Activated T-cell treated with anti-CD3 and anti-CD28 coated beads, Interleukin-2, amount 50 U/mL, for 4 hours (primary cell): ENCODE measurements around the gene C11orf97. TPM values are rescaled to one million over a fixed set of nuclear protein-coding genes. Genes with fewer than 3 reads are reported as not detected.
"Not testable (repeated sequence)": the region's sequence is repeated elsewhere in the genome, so short reads cannot be mapped to it uniquely, and the experiment has no call there.

ENCODE experiments used
- ATAC-seq, 2 donors: fragments of 200-7000 bp; cut with Tn5 transposase; one replicate each; pipeline ENCODE4 v1.10.0; 2021
- DNase-seq: peaks from one replicate; pipeline ENCODE4 v3.0.0-alpha.2; 2020
- H3K27me3 Mint-ChIP-seq: one replicate; pipeline ENCODE4 v1.8.0; 2021; ENCODE audit warnings: low read depth, mixed read lengths
- H3K36me3 Mint-ChIP-seq: one replicate; pipeline ENCODE4 v1.8.0; 2022; ENCODE audit warnings: mixed read lengths; ENCODE audit not compliant: insufficient read depth
- H3K4me1 Mint-ChIP-seq: one replicate; pipeline ENCODE4 v1.8.0; 2021; ENCODE audit warnings: low read depth, mixed read lengths
- H3K4me3 Mint-ChIP-seq: one replicate; pipeline ENCODE4 v1.8.0; 2021; ENCODE audit warnings: mild to moderate bottlenecking, moderate library complexity, mixed read lengths
- H3K9me3 Mint-ChIP-seq: one replicate; pipeline ENCODE4 v1.8.0; 2021; ENCODE audit warnings: mixed read lengths
- total RNA-seq, 3 donors: library from RNA; stranded (reverse); gene quantifications; one replicate each; pipeline ENCODE4 v1.2.1, GENCODE V29; 2021

C11orf97 gene
- total RNA-seq, 3 donors from 2014 or later = not detected

DNA sequence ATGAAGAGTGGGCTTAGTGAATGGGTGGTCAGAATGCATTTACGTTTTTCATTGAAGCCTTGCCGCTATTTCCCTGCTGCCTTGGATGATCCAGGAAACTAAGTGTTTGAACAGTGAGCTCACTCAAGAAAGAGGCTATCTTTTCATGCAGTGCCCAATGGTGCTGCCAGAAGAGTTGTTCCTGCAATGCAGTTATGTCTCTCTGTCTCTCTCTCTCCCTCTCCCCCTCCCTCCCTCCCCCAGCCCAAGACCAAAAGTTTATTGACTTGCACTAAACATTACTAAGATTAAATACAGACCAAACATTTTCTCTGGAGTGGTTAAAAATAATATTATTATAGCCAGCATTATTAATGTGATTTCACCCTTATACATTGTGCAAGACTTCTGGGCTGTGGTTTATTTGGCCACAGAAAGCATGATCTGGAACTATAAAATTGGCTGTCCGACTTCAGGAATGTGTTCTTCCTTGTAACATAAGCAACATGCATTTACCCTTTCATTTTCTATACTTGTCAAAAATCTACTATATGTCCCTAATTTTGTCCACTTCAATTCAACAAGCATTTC is 24.9 kb downstream of the C11orf97 start:
- ATAC-seq (no peak), DNase-seq (no peak)
- H3K36me3 Mint-ChIP-seq = no peaks in the 10 kb centered on the region
- H3K4me1 Mint-ChIP-seq = no peaks in the 10 kb centered on the region
- no peaks in the 10 kb centered on the region for H3K9me3 Mint-ChIP-seq
- no peak overlapping the region for H3K4me3 Mint-ChIP-seq
- H3K27me3 Mint-ChIP-seq = peaks cover 10% of the 10 kb centered on the region

DNA sequence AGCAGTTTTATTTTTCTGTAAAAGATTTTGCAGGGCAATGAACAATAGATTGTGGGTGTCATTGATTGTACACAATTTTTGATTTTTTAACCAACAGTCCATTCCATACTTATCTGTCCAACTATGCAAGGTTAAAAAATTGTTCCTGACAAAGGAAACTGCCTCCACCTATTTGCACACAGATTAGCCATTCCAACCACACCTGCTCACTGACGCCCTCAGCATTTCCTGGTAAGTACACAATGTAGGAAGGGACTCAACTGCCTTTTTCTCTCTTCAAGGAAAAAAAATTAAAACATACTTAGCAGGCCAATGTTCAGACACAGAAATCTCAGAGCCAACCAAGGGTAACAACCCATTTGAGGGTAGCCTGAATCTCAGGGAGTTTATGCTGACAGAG is 27.2 kb downstream of the C11orf97 start:
- Mint-ChIP-seq H3K9me3 (no peaks in the 10 kb centered on the region), H3K27me3 (peaks cover 8% of the 10 kb centered on the region), H3K36me3 (no peaks in the 10 kb centered on the region), H3K4me3 (no peak overlapping the region), H3K4me1 (peaks cover 11% of the 10 kb centered on the region)
- DNase-seq = no peak
- no peak for ATAC-seq

DNA sequence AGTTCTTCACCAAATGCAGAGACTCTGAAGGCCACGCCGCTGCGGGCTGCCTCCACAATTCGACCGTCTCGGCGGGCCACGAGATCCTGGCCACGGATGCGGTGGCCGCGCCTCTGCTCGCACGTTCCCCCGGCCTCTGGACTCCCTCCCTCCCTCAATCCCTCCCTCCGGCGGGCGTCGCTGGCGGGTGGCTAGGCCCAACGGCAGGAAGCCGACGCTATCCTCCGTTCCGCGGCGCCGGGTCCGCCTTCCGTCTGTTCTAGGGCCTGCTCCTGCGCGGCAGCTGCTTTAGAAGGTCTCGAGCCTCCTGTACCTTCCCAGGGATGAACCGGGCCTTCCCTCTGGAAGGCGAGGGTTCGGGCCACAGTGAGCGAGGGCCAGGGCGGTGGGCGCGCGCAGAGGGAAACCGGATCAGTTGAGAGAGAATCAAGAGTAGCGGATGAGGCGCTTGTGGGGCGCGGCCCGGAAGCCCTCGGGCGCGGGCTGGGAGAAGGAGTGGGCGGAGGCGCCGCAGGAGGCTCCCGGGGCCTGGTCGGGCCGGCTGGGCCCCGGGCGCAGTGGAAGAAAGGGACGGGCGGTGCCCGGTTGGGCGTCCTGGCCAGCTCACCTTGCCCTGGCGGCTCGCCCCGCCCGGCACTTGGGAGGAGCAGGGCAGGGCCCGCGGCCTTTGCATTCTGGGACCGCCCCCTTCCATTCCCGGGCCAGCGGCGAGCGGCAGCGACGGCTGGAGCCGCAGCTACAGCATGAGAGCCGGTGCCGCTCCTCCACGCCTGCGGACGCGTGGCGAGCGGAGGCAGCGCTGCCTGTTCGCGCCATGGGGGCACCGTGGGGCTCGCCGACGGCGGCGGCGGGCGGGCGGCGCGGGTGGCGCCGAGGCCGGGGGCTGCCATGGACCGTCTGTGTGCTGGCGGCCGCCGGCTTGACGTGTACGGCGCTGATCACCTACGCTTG is 31.7 kb downstream of the C11orf97 start, which contains the start of gene FUT4:
FUT4 (plus strand) TSS at position 227 of the 951 bp plus-strand sequence; CDS start at position 440, 213 bp downstream.
- H3K4me3 Mint-ChIP-seq = peak within 1 kb of the TSS; percentile 98
- ATAC-seq (peak; percentile 80 to 86), DNase-seq (peak; percentile 55)
- no peaks in the 10 kb centered on the region for H3K27me3 Mint-ChIP-seq
- H3K36me3 Mint-ChIP-seq = no peaks in the 10 kb centered on the region
- H3K4me1 Mint-ChIP-seq = peaks cover 45% of the 10 kb centered on the region
- H3K9me3 Mint-ChIP-seq = no peaks in the 10 kb centered on the region

DNA sequence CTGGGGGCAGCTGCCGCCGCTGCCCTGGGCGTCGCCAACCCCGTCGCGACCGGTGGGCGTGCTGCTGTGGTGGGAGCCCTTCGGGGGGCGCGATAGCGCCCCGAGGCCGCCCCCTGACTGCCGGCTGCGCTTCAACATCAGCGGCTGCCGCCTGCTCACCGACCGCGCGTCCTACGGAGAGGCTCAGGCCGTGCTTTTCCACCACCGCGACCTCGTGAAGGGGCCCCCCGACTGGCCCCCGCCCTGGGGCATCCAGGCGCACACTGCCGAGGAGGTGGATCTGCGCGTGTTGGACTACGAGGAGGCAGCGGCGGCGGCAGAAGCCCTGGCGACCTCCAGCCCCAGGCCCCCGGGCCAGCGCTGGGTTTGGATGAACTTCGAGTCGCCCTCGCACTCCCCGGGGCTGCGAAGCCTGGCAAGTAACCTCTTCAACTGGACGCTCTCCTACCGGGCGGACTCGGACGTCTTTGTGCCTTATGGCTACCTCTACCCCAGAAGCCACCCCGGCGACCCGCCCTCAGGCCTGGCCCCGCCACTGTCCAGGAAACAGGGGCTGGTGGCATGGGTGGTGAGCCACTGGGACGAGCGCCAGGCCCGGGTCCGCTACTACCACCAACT is 32.5 kb downstream of the C11orf97 start:
- DNase-seq (no peak), ATAC-seq (peak in 1 of 2 donors; percentile 6)
- H3K9me3 Mint-ChIP-seq = no peaks in the 10 kb centered on the region
- peaks cover 47% of the 10 kb centered on the region for H3K4me1 Mint-ChIP-seq
- H3K36me3 Mint-ChIP-seq = peaks cover under 1% of the 10 kb centered on the region
- no peaks in the 10 kb centered on the region for H3K27me3 Mint-ChIP-seq
- H3K4me3 Mint-ChIP-seq = peak overlapping the region; percentile 76

DNA sequence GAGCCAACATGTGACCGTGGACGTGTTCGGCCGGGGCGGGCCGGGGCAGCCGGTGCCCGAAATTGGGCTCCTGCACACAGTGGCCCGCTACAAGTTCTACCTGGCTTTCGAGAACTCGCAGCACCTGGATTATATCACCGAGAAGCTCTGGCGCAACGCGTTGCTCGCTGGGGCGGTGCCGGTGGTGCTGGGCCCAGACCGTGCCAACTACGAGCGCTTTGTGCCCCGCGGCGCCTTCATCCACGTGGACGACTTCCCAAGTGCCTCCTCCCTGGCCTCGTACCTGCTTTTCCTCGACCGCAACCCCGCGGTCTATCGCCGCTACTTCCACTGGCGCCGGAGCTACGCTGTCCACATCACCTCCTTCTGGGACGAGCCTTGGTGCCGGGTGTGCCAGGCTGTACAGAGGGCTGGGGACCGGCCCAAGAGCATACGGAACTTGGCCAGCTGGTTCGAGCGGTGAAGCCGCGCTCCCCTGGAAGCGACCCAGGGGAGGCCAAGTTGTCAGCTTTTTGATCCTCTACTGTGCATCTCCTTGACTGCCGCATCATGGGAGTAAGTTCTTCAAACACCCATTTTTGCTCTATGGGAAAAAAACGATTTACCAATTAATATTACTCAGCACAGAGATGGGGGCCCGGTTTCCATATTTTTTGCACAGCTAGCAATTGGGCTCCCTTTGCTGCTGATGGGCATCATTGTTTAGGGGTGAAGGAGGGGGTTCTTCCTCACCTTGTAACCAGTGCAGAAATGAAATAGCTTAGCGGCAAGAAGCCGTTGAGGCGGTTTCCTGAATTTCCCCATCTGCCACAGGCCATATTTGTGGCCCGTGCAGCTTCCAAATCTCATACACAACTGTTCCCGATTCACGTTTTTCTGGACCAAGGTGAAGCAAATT is 33.3 kb downstream of the C11orf97 start:
- DNase-seq = no peak
- H3K4me3 Mint-ChIP-seq = peak overlapping the region; percentile 76
- peaks cover 3% of the 10 kb centered on the region for H3K36me3 Mint-ChIP-seq
- no peaks in the 10 kb centered on the region for H3K27me3 Mint-ChIP-seq
- ATAC-seq = no peak
- no peaks in the 10 kb centered on the region for H3K9me3 Mint-ChIP-seq
- peaks cover 53% of the 10 kb centered on the region for H3K4me1 Mint-ChIP-seq

DNA sequence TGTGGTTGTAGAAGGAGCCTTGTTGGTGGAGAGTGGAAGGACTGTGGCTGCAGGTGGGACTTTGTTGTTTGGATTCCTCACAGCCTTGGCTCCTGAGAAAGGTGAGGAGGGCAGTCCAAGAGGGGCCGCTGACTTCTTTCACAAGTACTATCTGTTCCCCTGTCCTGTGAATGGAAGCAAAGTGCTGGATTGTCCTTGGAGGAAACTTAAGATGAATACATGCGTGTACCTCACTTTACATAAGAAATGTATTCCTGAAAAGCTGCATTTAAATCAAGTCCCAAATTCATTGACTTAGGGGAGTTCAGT is 33.9 kb downstream of the C11orf97 start:
- Mint-ChIP-seq H3K4me3 (peak overlapping the region; percentile 76), H3K36me3 (peaks cover 3% of the 10 kb centered on the region), H3K27me3 (no peaks in the 10 kb centered on the region), H3K9me3 (no peaks in the 10 kb centered on the region), H3K4me1 (peaks cover 53% of the 10 kb centered on the region)
- ATAC-seq = no peak
- no peak for DNase-seq

DNA sequence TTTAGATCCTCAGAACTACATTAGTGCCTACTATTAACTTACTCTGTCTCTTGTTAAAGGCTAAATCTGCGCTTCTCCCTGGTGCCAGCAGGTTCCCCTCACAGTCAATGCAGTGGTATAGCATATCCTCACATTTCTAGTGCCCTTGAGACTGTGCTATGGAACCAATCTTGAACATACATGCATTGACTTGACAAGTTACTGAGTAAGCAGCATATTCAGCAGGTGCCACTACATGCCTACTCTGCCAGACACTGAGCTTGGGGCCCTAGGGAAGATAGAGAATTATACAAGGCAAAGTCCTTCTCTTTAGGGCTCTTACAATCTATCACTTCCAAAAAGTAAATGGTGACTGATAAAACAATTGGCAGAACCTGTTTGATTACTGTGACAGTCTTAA is 34.6 kb downstream of the C11orf97 start:
- Mint-ChIP-seq H3K27me3 (no peaks in the 10 kb centered on the region), H3K4me1 (peaks cover 53% of the 10 kb centered on the region), H3K9me3 (no peaks in the 10 kb centered on the region), H3K4me3 (peak overlapping the region; percentile 62), H3K36me3 (peaks cover 3% of the 10 kb centered on the region)
- DNase-seq = no peak
- ATAC-seq = no peak

DNA sequence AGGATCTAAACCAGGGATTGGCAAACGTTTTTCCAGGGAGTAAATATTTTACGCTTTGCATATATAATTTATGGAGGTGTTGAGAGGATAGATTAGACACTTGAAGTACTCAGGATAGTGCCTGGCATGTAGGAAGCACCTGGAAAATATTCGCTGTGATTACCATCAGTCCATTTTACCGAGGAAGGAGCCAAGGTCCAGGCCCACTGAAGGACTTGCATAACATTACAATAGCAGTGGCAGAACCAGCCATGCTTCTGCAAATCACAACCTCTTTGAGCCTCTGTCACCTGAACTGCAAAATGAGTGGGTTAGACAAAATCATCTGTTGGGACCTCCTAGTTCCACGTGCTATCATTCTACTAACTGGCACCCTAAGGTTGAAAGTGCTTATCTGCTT is 36.9 kb downstream of the C11orf97 start:
- no peaks in the 10 kb centered on the region for H3K9me3 Mint-ChIP-seq
- H3K27me3 Mint-ChIP-seq = no peaks in the 10 kb centered on the region
- no peak overlapping the region for H3K4me3 Mint-ChIP-seq
- H3K4me1 Mint-ChIP-seq = peaks cover 42% of the 10 kb centered on the region
- peaks cover 3% of the 10 kb centered on the region for H3K36me3 Mint-ChIP-seq
- ATAC-seq (no peak), DNase-seq (no peak)

DNA sequence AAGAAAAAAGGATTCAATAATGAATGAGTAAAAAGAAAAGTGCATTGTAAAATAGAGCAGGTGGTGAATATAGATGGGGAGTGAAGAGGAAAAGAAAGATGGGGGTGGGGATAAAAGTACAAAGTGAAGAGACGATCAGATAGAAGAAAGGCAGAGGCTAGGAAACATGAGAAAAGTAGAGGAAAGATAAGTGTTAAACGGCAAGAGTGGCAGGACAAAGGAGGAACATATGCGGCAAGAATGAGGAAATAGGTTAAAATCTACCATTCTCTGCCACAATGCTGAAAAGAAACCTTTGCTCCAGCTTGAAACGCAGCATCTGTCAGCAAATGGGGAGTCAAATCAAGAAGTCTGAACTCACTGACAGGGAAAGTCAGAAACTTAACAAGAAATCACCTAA is 38.3 kb downstream of the C11orf97 start:
- Mint-ChIP-seq H3K4me3 (no peak overlapping the region), H3K27me3 (no peaks in the 10 kb centered on the region), H3K4me1 (peaks cover 36% of the 10 kb centered on the region), H3K36me3 (peaks cover 3% of the 10 kb centered on the region), H3K9me3 (no peaks in the 10 kb centered on the region)
- no peak for ATAC-seq
- no peak for DNase-seq

DNA sequence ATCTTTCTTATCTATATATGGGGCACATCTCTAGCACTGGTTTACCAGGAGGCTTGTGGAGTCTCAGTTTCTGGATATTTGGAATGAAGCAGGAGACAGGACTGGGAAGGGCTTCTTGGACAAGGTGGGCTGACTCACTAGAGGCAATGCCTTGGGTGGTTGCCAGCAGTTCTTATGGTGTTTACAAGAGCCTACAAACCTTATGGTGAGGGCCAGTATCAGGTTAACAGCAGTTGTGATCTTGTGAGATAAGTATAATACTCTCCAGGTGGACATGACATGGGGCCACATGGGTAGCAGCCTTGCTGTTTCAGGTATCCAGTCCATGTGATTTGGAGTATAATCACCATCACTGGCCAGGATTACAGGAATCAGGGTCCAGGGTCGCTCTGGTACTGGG is 41.7 kb downstream of the C11orf97 start:
- Mint-ChIP-seq H3K4me1 (peaks cover 9% of the 10 kb centered on the region), H3K36me3 (peaks cover 3% of the 10 kb centered on the region), H3K9me3 (no peaks in the 10 kb centered on the region), H3K4me3 (no peak overlapping the region), H3K27me3 (no peaks in the 10 kb centered on the region)
- DNase-seq (no peak), ATAC-seq (no peak)

DNA sequence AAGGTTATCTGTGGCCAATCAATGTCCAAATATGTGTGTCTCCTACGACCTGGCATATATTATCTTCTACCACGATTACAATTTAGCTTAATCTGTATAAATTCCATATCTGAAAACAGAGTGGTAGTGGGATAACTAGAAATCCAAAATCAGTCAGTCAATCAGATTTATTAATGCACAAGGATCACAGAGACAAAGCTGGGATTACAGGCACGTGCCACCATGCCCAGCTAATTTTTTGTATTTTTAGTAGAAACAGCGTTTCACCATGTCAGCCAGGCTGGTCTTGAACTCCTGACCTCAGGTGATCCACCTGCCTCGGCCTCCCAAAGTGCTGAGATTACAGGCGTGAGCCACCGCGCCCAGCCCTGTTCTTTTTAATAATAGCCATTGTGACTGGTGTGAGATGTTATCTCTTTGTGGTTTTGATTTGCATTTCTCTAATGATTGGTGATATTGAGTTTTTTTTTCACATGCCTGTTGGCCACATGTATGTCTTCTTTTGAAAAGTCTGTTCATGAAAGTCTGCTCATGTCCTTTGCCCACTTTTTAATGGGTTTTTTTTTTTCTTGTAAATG is 43.6 kb downstream of the C11orf97 start:
- H3K4me3 Mint-ChIP-seq, H3K36me3 Mint-ChIP-seq, DNase-seq, H3K27me3 Mint-ChIP-seq, H3K4me1 Mint-ChIP-seq, H3K9me3 Mint-ChIP-seq, ATAC-seq: not testable (repeated sequence)

DNA sequence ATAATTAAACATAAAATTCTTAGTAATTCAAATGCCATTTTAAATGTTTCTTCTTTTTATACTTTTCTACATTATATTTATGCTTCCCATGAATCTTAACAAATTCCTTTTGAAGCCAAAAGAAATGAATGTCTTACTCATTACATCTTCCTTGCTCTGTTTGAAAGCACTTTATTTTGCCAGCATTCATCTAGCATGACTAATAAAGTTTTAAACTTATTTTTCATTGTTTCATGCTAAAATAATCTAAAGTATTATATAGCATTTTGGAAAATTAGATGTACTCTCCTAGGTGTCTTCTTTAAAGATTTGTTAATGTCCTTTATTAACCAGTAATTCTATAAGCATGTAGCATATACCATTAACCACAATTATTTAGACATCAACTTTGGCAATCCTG is 45.2 kb downstream of the C11orf97 start:
- ATAC-seq (no peak), DNase-seq (no peak)
- Mint-ChIP-seq H3K9me3 (no peaks in the 10 kb centered on the region), H3K4me1 (no peaks in the 10 kb centered on the region), H3K36me3 (no peaks in the 10 kb centered on the region), H3K27me3 (no peaks in the 10 kb centered on the region), H3K4me3 (no peak overlapping the region)

DNA sequence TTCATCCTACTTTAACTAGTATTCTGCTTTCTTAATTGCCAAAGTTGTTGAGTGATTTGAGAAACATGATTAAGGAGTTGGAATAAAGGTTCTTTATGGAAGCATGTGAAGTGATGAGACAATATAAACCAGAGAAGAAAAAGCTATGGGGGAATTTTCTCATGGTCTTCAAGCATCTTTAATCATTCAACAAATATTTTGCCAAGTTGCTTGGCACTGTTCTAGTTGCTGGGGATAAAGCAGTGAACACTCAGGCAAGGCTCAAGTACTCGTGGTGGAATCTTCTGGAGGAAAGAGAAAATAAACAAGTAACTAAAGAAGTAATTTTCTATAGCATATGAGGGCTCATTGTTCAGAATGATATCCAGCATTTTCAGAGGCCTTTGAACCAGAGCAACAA is 45.7 kb downstream of the C11orf97 start:
- no peak for DNase-seq
- Mint-ChIP-seq H3K36me3 (no peaks in the 10 kb centered on the region), H3K9me3 (no peaks in the 10 kb centered on the region), H3K27me3 (no peaks in the 10 kb centered on the region), H3K4me3 (no peak overlapping the region), H3K4me1 (no peaks in the 10 kb centered on the region)
- no peak for ATAC-seq

DNA sequence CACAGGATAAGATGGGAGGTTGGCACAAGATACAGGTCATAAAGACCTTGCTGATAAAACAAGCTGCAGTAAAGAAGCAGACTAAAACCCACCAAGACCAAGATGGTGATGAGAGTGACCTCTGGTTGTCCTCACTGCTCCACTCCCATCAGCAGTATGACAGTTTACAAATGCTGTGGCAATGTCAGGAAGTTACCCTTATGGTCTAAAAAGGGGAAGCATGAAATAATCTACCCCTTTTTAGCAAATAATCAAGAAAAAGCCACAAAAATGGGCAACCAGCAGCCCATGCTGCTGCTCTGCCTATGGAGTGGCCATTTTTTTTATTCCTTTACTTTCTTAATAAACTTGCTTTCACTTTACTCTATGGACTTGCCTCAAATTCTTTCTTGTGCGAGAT is 46.2 kb downstream of the C11orf97 start:
- ATAC-seq (no peak), DNase-seq (no peak)
- Mint-ChIP-seq H3K27me3 (no peaks in the 10 kb centered on the region), H3K36me3 (no peaks in the 10 kb centered on the region), H3K4me1 (no peaks in the 10 kb centered on the region), H3K9me3 (no peaks in the 10 kb centered on the region), H3K4me3 (no peak overlapping the region)
